ENCODE results near the gene USP35.

DNA sequence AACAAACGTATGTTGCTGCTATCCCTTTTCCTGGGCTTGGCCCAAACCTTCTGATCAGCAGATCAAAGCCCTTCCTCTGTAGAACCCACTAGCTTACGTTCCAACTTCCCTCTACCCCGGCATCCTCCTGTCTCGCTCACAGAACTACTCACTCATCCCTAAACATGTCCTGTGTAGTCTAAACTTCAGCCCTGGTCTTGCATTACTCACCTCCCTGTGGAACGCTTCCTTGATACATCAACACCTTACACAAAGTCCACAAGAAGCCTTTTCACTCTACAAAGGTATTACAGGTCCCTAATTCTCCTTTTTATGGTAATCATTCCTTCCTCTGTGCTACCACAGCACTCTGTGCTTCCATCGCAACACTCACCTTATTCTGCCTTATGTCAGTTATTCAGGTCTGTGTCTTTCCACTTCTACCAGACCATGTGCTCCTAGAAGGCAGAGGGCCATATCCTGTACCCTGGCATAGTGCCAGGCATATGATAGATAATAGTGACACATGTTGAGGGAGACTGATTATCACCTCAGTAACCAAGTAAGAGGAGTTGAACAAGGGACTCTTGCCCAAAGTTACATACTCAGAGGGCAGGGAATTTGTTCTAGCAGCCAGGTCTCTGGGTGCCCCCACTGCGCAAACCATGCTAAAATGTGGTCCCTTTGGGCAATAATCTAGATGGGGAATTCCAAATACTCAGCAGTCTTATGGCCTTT is 41.6 kb downstream of the USP35 start:
- TF ChIP-seq, protein P1, sequence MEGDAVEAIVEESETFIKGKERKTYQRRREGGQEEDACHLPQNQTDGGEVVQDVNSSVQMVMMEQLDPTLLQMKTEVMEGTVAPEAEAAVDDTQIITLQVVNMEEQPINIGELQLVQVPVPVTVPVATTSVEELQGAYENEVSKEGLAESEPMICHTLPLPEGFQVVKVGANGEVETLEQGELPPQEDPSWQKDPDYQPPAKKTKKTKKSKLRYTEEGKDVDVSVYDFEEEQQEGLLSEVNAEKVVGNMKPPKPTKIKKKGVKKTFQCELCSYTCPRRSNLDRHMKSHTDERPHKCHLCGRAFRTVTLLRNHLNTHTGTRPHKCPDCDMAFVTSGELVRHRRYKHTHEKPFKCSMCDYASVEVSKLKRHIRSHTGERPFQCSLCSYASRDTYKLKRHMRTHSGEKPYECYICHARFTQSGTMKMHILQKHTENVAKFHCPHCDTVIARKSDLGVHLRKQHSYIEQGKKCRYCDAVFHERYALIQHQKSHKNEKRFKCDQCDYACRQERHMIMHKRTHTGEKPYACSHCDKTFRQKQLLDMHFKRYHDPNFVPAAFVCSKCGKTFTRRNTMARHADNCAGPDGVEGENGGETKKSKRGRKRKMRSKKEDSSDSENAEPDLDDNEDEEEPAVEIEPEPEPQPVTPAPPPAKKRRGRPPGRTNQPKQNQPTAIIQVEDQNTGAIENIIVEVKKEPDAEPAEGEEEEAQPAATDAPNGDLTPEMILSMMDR (IDR thresholded peaks at IDR 0.05): no peak
- TF ChIP-seq POLR2A (IDR thresholded peaks at IDR 0.05): no peak
